Hepatocyte (in vitro differentiated cells): ENCODE results near the gene CRHR1.

Experiments
- EZH2 ChIP-seq: fragments of 200-600 bp; sonication (generic); IDR thresholded peaks from 2 replicates; pipeline ENCODE4 v1.6.1; 2016; ENCODE audit warnings: antibody characterized with exemption, mild to moderate bottlenecking, borderline replicate concordance
- EZH2phosphoT487 ChIP-seq: fragments of 200-600 bp; sonication (generic); IDR thresholded peaks from one replicate; pipeline ENCODE4 v1.6.1; 2018; ENCODE audit warnings: antibody characterized with exemption, mild to moderate bottlenecking, low read depth, moderate library complexity; ENCODE audit not compliant: unreplicated experiment, severe bottlenecking
- TF ChIP-seq, protein P1 (sequence below): fragments of 200-600 bp; sonication (generic); IDR thresholded peaks from 2 replicates; pipeline ENCODE4 v1.5.1; 2016; ENCODE audit warnings: antibody characterized with exemption, mild to moderate bottlenecking; ENCODE audit not compliant: poor library complexity

- TF ChIP-seq EZH2, result no peak
- TF ChIP-seq, protein P1, sequence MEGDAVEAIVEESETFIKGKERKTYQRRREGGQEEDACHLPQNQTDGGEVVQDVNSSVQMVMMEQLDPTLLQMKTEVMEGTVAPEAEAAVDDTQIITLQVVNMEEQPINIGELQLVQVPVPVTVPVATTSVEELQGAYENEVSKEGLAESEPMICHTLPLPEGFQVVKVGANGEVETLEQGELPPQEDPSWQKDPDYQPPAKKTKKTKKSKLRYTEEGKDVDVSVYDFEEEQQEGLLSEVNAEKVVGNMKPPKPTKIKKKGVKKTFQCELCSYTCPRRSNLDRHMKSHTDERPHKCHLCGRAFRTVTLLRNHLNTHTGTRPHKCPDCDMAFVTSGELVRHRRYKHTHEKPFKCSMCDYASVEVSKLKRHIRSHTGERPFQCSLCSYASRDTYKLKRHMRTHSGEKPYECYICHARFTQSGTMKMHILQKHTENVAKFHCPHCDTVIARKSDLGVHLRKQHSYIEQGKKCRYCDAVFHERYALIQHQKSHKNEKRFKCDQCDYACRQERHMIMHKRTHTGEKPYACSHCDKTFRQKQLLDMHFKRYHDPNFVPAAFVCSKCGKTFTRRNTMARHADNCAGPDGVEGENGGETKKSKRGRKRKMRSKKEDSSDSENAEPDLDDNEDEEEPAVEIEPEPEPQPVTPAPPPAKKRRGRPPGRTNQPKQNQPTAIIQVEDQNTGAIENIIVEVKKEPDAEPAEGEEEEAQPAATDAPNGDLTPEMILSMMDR, result no peak
- no peak for TF ChIP-seq EZH2phosphoT487
Observed at GRCh38 chr17:45764479-45764878, 19.6 kb upstream of the CRHR1 start.
